Right atrium auricular region (tissue), 2 donors: ENCODE results near the gene KRT23. TPM values are rescaled to one million over a fixed set of nuclear protein-coding genes. Genes with fewer than 3 reads are reported as not detected.
A peak's percentile ranks its signal among the peaks of the same experiment; 100 is the strongest.

Source experiments
- DNase-seq: peaks from one replicate; pipeline ENCODE4 v3.0.0-alpha.2; 2019; ENCODE audit warnings: low spot score
- H3K27ac ChIP-seq, 2 donors: fragments of 200-600 bp; sonication (generic); 1 replicate in 1 of 2; 2 replicates in 1 of 2; pipeline ENCODE4 v1.5.1; 2016 to 2019
- H3K27me3 ChIP-seq, 2 donors: fragments of 200-600 bp; sonication (generic); one replicate each; pipeline versions ENCODE4 v1.5.1 to v1.6.0; 2017 to 2019
- H3K36me3 ChIP-seq: fragments of 200-600 bp; sonication (generic); one replicate; pipeline ENCODE4 v1.5.1; 2016
- H3K4me1 ChIP-seq, 2 donors: fragments of 200-600 bp; sonication (generic); one replicate each; pipeline versions ENCODE4 v1.5.1 to v1.6.0; 2017 to 2019
- H3K4me3 ChIP-seq, 2 donors: fragments of 200-600 bp; sonication (generic); 1 replicate in 1 of 2; 2 replicates in 1 of 2; pipeline ENCODE4 v1.5.1; 2017 to 2019; ENCODE audit warnings: mild to moderate bottlenecking in 1 of 2, moderate library complexity in 1 of 2
- H3K9me3 ChIP-seq, 2 donors: fragments of 200-600 bp; sonication (generic); one replicate each; pipeline ENCODE4 v1.5.1; 2019
- total RNA-seq, 2 donors: library from RNA; depleted of rRNA; stranded (reverse); fragments of >200 nt; gene quantifications; one replicate each; pipeline ENCODE4 v1.1.0, GENCODE V29; 2016
- TF ChIP-seq, protein P1 (sequence below), 2 donors: fragments of 200-600 bp; sonication (generic); IDR thresholded peaks; one replicate each; pipeline ENCODE4 v1.5.1; 2019; ENCODE audit warnings: antibody characterized with exemption in 2 of 2

The KRT23 gene
- total RNA-seq, 2 donors from 2014 or later, result not detected

- Histone ChIP-seq H3K4me3 (no peak overlapping the region), H3K4me1 (peaks cover 0 to 5% of the 10 kb centered on the region in 2 donors), H3K36me3 (no peaks in the 10 kb centered on the region), H3K27me3 (no peaks in the 10 kb centered on the region), H3K9me3 (no peaks in the 10 kb centered on the region), H3K27ac (no peak overlapping the region)
- no peak for DNase-seq
- TF ChIP-seq, protein P1, sequence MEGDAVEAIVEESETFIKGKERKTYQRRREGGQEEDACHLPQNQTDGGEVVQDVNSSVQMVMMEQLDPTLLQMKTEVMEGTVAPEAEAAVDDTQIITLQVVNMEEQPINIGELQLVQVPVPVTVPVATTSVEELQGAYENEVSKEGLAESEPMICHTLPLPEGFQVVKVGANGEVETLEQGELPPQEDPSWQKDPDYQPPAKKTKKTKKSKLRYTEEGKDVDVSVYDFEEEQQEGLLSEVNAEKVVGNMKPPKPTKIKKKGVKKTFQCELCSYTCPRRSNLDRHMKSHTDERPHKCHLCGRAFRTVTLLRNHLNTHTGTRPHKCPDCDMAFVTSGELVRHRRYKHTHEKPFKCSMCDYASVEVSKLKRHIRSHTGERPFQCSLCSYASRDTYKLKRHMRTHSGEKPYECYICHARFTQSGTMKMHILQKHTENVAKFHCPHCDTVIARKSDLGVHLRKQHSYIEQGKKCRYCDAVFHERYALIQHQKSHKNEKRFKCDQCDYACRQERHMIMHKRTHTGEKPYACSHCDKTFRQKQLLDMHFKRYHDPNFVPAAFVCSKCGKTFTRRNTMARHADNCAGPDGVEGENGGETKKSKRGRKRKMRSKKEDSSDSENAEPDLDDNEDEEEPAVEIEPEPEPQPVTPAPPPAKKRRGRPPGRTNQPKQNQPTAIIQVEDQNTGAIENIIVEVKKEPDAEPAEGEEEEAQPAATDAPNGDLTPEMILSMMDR (IDR thresholded peaks at IDR 0.05), result no peak
These were observed 23.2 kb downstream of the KRT23 start for GRCh38 chr17:40914075-40914855.

- TF ChIP-seq, protein P1 (IDR thresholded peaks at IDR 0.05), result no peak
- Histone ChIP-seq H3K9me3 (no peaks in the 10 kb centered on the region), H3K4me1 (peaks cover 0 to 5% of the 10 kb centered on the region in 2 donors), H3K27me3 (no peaks in the 10 kb centered on the region), H3K27ac (no peak overlapping the region), H3K36me3 (no peaks in the 10 kb centered on the region), H3K4me3 (no peak overlapping the region)
- DNase-seq, result no peak
These were observed 24.8 kb downstream of the KRT23 start for GRCh38 chr17:40912486-40913210.

DNA sequence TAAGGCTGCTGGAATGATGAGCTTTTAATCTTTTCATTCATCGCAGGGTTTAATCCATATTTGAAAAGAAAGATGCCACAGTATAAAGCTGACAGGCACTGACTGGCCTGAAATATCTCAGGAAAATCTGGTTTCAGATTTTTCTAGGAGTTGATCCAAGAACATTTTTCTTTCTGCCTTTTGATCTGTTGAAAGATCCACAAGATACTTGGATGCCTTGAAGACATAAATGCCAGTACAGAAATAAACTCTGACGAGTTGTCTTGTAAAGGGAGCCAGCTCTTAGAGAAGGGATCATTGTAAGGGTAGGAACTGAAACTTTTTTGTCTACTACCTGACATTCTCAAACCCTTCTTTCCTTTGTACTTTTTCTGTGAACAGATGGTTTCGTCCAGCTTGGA is 27.0 kb downstream of the KRT23 start:
- Histone ChIP-seq H3K27me3 (no peaks in the 10 kb centered on the region), H3K9me3 (no peaks in the 10 kb centered on the region), H3K27ac (no peak overlapping the region), H3K36me3 (no peaks in the 10 kb centered on the region), H3K4me3 (no peak overlapping the region), H3K4me1 (peaks cover 0 to 5% of the 10 kb centered on the region in 2 donors)
- TF ChIP-seq, protein P1 (IDR thresholded peaks at IDR 0.05), result no peak
- no peak for DNase-seq

GRCh38 chr17:40909755-40910154 is 27.7 kb downstream of the KRT23 start:
- no peak overlapping the region for H3K27ac ChIP-seq
- TF ChIP-seq, protein P1 (IDR thresholded peaks at IDR 0.05), result no peak
- H3K36me3 ChIP-seq, result no peaks in the 10 kb centered on the region
- no peak overlapping the region for H3K4me3 ChIP-seq
- H3K9me3 ChIP-seq, result no peaks in the 10 kb centered on the region
- H3K27me3 ChIP-seq, result no peaks in the 10 kb centered on the region
- DNase-seq, result no peak
- peaks cover 0 to 5% of the 10 kb centered on the region in 2 donors for H3K4me1 ChIP-seq

DNA sequence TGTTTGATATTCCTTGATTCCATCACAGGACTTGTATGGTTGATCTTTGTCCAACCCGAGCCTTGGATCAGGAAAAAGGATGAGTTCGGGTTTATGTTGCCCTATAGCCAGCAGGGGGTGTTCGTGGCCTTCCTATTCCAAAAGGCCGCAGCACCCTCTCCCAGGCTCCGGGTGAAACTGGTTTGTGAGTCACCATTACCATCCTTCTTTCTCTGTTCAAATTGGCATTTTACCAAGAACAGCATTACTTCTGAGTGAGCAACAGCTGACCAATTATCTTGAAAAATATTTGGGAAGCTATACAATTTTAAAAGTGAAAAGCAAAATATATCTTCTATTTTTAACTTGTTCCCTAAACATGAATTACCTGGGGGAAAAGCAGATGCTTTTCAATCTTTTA is 28.1 kb downstream of the KRT23 start:
- peak; percentile 90 for DNase-seq
- H3K36me3 ChIP-seq, result no peaks in the 10 kb centered on the region
- peaks cover 0 to 5% of the 10 kb centered on the region in 2 donors for H3K4me1 ChIP-seq
- no peak overlapping the region for H3K27ac ChIP-seq
- H3K4me3 ChIP-seq, result no peak overlapping the region
- no peaks in the 10 kb centered on the region for H3K27me3 ChIP-seq
- TF ChIP-seq, protein P1 (IDR thresholded peaks at IDR 0.05), result peak; percentile 56 to 80
- H3K9me3 ChIP-seq, result no peaks in the 10 kb centered on the region
